SU-DHL-6 (cell line): ENCODE results near the gene ZNF639.
A peak's percentile ranks its signal among the peaks of the same experiment; 100 is the strongest.

ENCODE experiments used
- H2AFZ ChIP-seq: fragments of 200-600 bp; sonication (generic); 2 replicates; pipeline ENCODE4 v1.6.1; 2014; ENCODE audit warnings: low read depth, mild to moderate bottlenecking, moderate library complexity, mixed read lengths, antibody characterized with exemption, low read length; ENCODE audit not compliant: severe bottlenecking
- H3F3A ChIP-seq: fragments of 200-600 bp; shearing (Covaris generic); 2 replicates; pipeline ENCODE4 v1.6.0; 2016; ENCODE audit warnings: antibody characterized with exemption, mild to moderate bottlenecking; ENCODE audit not compliant: insufficient read depth
- H3K27ac ChIP-seq: fragments of 200-600 bp; sonication (generic); 2 replicates; pipeline ENCODE4 v1.5.1; 2016; ENCODE audit warnings: low read depth, mild to moderate bottlenecking, low read length, moderate library complexity, mixed read lengths
- H3K27me3 ChIP-seq: fragments of 200-600 bp; sonication (generic), shearing (Covaris generic); 2 replicates; pipeline ENCODE4 v1.6.0; 2014; ENCODE audit warnings: mild to moderate bottlenecking, low read length
- H3K36me3 ChIP-seq: fragments of 200-600 bp; sonication (generic); 2 replicates; pipeline ENCODE4 v1.6.1; 2014; ENCODE audit warnings: mild to moderate bottlenecking, low read length, mixed read lengths
- H3K4me2 ChIP-seq: fragments of 300-600, 200-600 bp; shearing (Covaris generic), sonication (generic); 2 replicates; pipeline ENCODE4 v1.6.0; 2014; ENCODE audit warnings: low read length, low read depth, mild to moderate bottlenecking; ENCODE audit not compliant: poor library complexity, severe bottlenecking
- H3K4me3 ChIP-seq: fragments of 200-600 bp; sonication (generic); 2 replicates; pipeline ENCODE4 v1.5.1; 2014; ENCODE audit warnings: antibody characterized with exemption, low read length, mild to moderate bottlenecking, mixed read lengths; ENCODE audit not compliant: insufficient read depth, poor library complexity, severe bottlenecking
- H3K79me2 ChIP-seq: fragments of 200-600 bp; sonication (generic); 2 replicates; pipeline ENCODE4 v1.6.1; 2014; ENCODE audit warnings: mild to moderate bottlenecking, low read length, moderate library complexity; ENCODE audit not compliant: insufficient read depth
- H3K9ac ChIP-seq: fragments of 200-600 bp; sonication (generic); 2 replicates; pipeline ENCODE4 v1.7.0; 2014; ENCODE audit warnings: mild to moderate bottlenecking, low read length
- H3K9me2 ChIP-seq: fragments of 200-600 bp; sonication (generic); replicated peaks from 2 replicates; pipeline ENCODE4 v1.6.1; 2014; ENCODE audit warnings: low read length; ENCODE audit not compliant: insufficient read depth
- H3K9me3 ChIP-seq: fragments of 200-600 bp; sonication (generic); 2 replicates; pipeline ENCODE4 v1.6.1; 2014; ENCODE audit warnings: low read length, mixed read lengths; ENCODE audit not compliant: insufficient read depth
- H4K20me1 ChIP-seq: fragments of 200-600 bp; sonication (generic); 2 replicates; pipeline ENCODE4 v1.6.1; 2014; ENCODE audit warnings: low read depth, mild to moderate bottlenecking, antibody characterized with exemption, low read length, moderate library complexity, mixed read lengths
- EZH2phosphoT487 ChIP-seq: fragments of 200-600 bp; sonication (generic), shearing (Covaris generic); conservative IDR thresholded peaks from 2 replicates; pipeline ENCODE4 v1.6.1; 2018; ENCODE audit warnings: mild to moderate bottlenecking, antibody characterized with exemption, low read length, moderate library complexity, mixed read lengths
- TF ChIP-seq, protein P1 (sequence below): fragments of 200-600 bp; sonication (generic); IDR thresholded peaks from one replicate; pipeline ENCODE4 v1.5.1; 2017; ENCODE audit warnings: antibody characterized with exemption, mild to moderate bottlenecking, low read length, moderate library complexity; ENCODE audit not compliant: insufficient read depth, poor library complexity, severe bottlenecking

Gene ZNF639

DNA sequence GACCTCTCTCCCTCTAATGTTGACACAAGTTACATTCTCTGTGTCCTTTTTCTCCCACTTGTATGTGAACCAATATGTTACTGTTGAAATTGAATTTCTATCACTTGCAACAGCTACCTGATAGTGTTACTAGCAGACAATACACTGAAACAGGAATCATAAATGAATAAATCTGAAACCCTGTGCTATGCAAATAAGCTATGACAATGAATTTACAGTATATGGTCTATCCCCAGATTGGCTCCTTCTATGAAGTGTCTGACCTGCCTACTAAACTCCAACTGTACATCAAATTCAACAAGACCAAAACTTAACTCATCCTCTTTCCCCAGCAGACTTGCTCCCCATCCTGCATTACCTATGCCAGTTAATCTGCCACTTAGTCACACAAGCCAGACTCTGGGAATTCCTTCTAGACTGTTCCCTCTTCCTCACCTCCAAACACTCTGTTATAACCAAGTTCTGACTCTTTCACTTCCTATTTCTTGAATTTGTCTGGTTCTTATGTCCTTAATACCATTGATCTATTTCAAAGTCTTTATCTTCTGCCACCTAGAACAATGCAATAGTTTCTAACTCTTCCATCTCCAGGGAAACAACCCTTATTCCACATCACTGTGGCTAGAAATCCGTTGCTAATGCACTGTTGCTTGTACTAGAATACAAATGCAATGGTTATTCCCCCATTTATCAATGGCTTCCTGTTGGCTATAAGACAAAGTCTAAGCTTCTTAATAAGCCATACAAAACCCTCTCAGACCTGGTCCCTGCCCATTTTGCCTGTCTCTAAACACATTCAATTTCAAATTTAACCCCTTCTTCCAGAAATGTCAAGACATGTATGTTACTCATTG is 13.4 kb upstream of the ZNF639 start:
- Histone ChIP-seq H3K27ac (no peak overlapping the region), H3K79me2 (no peaks in the 10 kb centered on the region), H3K27me3 (no peaks in the 10 kb centered on the region), H3F3A (no peaks in the 10 kb centered on the region), H3K4me3 (no peak overlapping the region), H3K9me2 (no peaks in the 10 kb centered on the region), H4K20me1 (no peaks in the 10 kb centered on the region), H3K36me3 (no peaks in the 10 kb centered on the region), H2AFZ (no peak overlapping the region), H3K9ac (no peak overlapping the region), H3K9me3 (no peaks in the 10 kb centered on the region), H3K4me2 (no peak overlapping the region)
- TF ChIP-seq, protein P1, sequence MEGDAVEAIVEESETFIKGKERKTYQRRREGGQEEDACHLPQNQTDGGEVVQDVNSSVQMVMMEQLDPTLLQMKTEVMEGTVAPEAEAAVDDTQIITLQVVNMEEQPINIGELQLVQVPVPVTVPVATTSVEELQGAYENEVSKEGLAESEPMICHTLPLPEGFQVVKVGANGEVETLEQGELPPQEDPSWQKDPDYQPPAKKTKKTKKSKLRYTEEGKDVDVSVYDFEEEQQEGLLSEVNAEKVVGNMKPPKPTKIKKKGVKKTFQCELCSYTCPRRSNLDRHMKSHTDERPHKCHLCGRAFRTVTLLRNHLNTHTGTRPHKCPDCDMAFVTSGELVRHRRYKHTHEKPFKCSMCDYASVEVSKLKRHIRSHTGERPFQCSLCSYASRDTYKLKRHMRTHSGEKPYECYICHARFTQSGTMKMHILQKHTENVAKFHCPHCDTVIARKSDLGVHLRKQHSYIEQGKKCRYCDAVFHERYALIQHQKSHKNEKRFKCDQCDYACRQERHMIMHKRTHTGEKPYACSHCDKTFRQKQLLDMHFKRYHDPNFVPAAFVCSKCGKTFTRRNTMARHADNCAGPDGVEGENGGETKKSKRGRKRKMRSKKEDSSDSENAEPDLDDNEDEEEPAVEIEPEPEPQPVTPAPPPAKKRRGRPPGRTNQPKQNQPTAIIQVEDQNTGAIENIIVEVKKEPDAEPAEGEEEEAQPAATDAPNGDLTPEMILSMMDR = no peak
- TF ChIP-seq EZH2phosphoT487 = no peak

DNA sequence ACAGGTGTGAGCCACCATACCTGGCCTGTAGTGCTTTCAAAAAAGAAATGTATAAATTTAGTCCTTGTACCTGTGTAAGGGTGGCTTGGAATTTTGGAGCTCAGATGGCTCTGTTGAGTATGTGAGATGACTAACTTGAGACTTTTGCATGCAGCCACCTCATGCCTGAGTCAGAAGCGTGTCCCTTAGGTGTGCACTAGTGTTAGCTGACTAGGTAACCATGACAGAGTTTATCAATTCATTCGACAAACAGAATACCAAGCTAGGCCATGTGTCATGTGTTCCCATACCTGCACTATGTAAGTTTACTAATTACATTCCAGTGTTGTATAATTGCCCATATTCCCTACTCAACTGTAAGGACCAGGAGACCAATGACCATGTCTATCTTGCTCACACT is 4.0 kb upstream of the ZNF639 start:
- peaks cover 5% of the 10 kb centered on the region for H3F3A ChIP-seq

DNA sequence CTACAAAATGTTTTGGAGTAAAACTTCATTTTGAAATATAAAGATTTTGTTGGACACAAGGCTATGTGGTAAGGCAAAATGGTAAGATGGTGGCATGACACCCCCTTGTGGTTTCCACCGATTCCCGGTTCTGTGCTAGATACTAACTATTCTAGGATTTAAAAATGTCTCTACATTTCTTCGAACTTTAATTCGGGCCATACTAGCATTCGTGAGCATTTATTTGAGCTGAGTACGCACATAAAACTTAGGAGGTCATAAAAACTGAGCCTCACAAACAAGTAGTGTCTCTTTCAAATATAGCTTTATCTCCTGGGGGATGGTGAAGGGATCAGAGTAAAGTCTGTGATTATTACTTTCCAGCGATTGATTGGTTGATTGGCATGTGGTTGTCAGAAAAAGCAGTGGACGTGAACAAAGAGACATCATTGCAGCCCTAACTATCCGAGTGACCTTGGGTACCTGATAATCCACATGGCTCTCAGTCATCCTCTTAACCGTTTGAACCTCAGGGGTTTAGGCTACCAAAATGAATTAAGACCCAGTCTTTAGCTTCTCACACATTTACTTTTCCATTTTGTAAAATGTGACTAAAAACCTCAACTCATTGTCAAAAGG is 1.1 kb upstream of the ZNF639 start:
- H4K20me1 ChIP-seq = 0 out of 2 replicates have a peak, but pooled peaks cover 3% of the 10 kb centered on the region
- peak overlapping the region; percentile 95 for H2AFZ ChIP-seq
- H3K9ac ChIP-seq = peak overlapping the region; percentile 91
- H3K4me3 ChIP-seq = peak overlapping the region; percentile 79
- H3K27ac ChIP-seq = 0 out of 2 replicates have a peak overlapping the region, but pooled peaks have one; percentile 3
- H3K27me3 ChIP-seq = no peaks in the 10 kb centered on the region
- no peaks in the 10 kb centered on the region for H3K36me3 ChIP-seq
- no peaks in the 10 kb centered on the region for H3K9me2 ChIP-seq
- TF ChIP-seq EZH2phosphoT487 = no peak
- TF ChIP-seq, protein P1 = peak; percentile 25
- peaks cover 5% of the 10 kb centered on the region for H3F3A ChIP-seq
- no peaks in the 10 kb centered on the region for H3K9me3 ChIP-seq
- peak overlapping the region; percentile 54 for H3K4me2 ChIP-seq
- H3K79me2 ChIP-seq = peaks cover 37% of the 10 kb centered on the region

More for the DNA sequence above, 4.0 kb upstream of the ZNF639 start:
- TF ChIP-seq, protein P1 = no peak
- no peak for TF ChIP-seq EZH2phosphoT487
- Histone ChIP-seq H3K27ac (no peak overlapping the region), H2AFZ (no peak overlapping the region), H3K36me3 (no peaks in the 10 kb centered on the region), H3K4me2 (no peak overlapping the region), H3K9me2 (no peaks in the 10 kb centered on the region), H4K20me1 (no peaks in the 10 kb centered on the region), H3K9ac (no peak overlapping the region), H3K4me3 (no peak overlapping the region), H3K79me2 (peaks cover 8% of the 10 kb centered on the region), H3K27me3 (no peaks in the 10 kb centered on the region), H3K9me3 (no peaks in the 10 kb centered on the region)
